Common myeloid progenitor, CD34-positive (primary cell): ENCODE data around the gene GMPR.

Experiments used
- CTCF ChIA-PET: fragments of 350-600 bp; sonication (Branson Sonifier 250); formaldehyde crosslinking; loops from one replicate; lab custom pipeline; 2021; ENCODE audit warnings: antibody characterized with exemption; lab: Charles Lee
- POLR2A ChIA-PET: fragments of 350-600 bp; sonication (Branson Sonifier 250); formaldehyde crosslinking; loops from one replicate; lab custom pipeline; 2021; ENCODE audit warnings: antibody characterized with exemption; lab: Charles Lee
- DNase-seq, 3 donors: peaks; one replicate each; pipeline versions ENCODE4 v3.0.0 to v3.0.0-alpha.2; 2013
- H3K27ac ChIP-seq, 2 experiments: 1 replicate in 1 of 2; 2 replicates in 1 of 2; pipeline ENCODE4 v1.7.0; 2013; ENCODE audit warnings: inconsistent platforms in 2 of 2, low read length in 2 of 2, mild to moderate bottlenecking in 2 of 2, low read depth in 1 of 2, moderate library complexity in 1 of 2; ENCODE audit not compliant: severe bottlenecking in 2 of 2, insufficient read depth in 1 of 2, poor library complexity in 1 of 2
- H3K27me3 ChIP-seq, 5 experiments: replicated peaks in 2 of 5; 1 replicate in 3 of 5; 2 replicates in 2 of 5; pipeline versions ENCODE4 v1.6.1 to v1.7.0; 2013; ENCODE audit warnings: low read length in 4 of 5, mild to moderate bottlenecking in 2 of 5, moderate library complexity in 2 of 5, inconsistent platforms in 1 of 5; ENCODE audit not compliant: insufficient read depth in 5 of 5, control insufficient read depth in 4 of 5
- H3K36me3 ChIP-seq, 4 experiments: 1 replicate in 2 of 4; 2 replicates in 2 of 4; pipeline versions ENCODE4 v1.6.1 to v1.7.0; 2013; ENCODE audit warnings: low read length in 3 of 4, control low read depth in 1 of 4, mild to moderate bottlenecking in 1 of 4; ENCODE audit not compliant: control insufficient read depth in 4 of 4, insufficient read depth in 4 of 4
- H3K4me1 ChIP-seq, 4 experiments: 1 replicate in 3 of 4; 2 replicates in 1 of 4; pipeline versions ENCODE4 v1.6.1 to v1.7.1; 2013; ENCODE audit warnings: low read length in 3 of 4, mild to moderate bottlenecking in 3 of 4, control low read depth in 1 of 4, inconsistent platforms in 1 of 4, moderate library complexity in 1 of 4; ENCODE audit not compliant: control insufficient read depth in 4 of 4, insufficient read depth in 4 of 4; ENCODE audit errors: control extremely low read depth in 1 of 4
- H3K4me3 ChIP-seq, 7 experiments: 1 replicate in 4 of 7; 2 replicates in 3 of 7; pipeline versions ENCODE4 v1.5.1 to v1.7.0; 2013; ENCODE audit warnings: mild to moderate bottlenecking in 7 of 7, low read length in 6 of 7, moderate library complexity in 6 of 7, inconsistent platforms in 2 of 7, low read depth in 2 of 7, control low read depth in 1 of 7; ENCODE audit not compliant: insufficient read depth in 4 of 7, control insufficient read depth in 1 of 7; ENCODE audit errors: extremely low read depth in 1 of 7
- H3K9me3 ChIP-seq, 5 experiments: 1 replicate in 4 of 5; 2 replicates in 1 of 5; pipeline versions ENCODE4 v1.6.1 to v1.7.1; 2013; ENCODE audit warnings: low read length in 4 of 5, mild to moderate bottlenecking in 2 of 5, inconsistent platforms in 1 of 5, low read depth in 1 of 5, moderate library complexity in 1 of 5; ENCODE audit not compliant: control insufficient read depth in 4 of 5, insufficient read depth in 2 of 5; ENCODE audit errors: control extremely low read depth in 1 of 5
- WGBS: methylation state at CpG from one replicate; pipeline ENCODE4 v1.1.5; 2013; ENCODE audit not compliant: insufficient coverage; 5-methylcytosine and 5-hydroxymethylcytosine counted together

GMPR gene

DNA sequence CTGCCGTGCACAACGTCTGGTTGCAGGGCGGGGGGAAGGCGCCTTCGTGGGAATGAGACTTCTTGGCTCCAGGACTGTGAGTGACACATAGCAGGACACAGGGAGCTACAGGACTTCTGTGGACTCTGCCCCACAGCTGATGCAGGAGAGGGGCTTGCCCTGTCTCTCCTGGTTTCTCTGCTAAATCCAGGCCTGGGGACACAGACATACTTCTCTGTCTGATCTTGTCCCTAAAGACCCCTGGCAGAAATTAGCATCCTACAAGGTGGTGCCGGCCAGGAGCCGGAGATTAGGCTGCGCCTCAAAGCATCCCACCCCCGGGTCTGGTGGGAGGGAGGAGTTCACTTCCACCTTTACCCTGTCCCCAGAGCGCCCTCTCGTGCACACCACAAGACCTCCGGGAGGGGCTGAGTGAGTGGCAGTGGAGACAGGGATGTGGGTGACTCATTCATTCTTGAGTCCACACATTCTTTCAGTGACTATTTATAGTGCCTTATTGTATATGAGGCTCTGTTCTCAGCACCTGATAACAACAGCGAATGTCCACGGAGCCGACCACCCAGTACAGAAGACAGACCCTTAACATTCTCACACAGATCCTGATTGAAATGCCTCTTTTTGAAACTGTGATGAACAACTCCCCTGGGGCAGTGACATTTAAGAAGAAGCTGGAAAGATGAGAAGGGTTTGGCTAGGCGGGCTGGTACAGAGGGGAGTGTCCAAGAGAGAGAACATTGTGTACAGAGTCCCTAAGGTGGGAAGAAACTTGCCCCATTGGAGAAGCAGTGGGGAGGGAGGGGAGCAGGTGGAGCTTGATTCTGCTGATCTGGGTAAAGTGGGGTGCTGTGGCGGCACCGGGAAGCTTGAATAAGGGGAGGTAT, 39.0 kb downstream of the GMPR start:
- Histone ChIP-seq H3K36me3 (peaks cover 0 to 37% (median 23%) of the 10 kb centered on the region in 4 experiments), H3K27ac (no peak overlapping the region), H3K9me3 (no peaks in the 10 kb centered on the region), H3K4me1 (peaks cover 1 to 7% (median 3%) of the 10 kb centered on the region in 4 experiments), H3K4me3 (no peak overlapping the region), H3K27me3 (no peaks in the 10 kb centered on the region)
- peak; percentile 42 to 89 (median 84) for DNase-seq
- ChIA-PET POLR2A (interaction anchor here (0.6 kb wide), 1 partner anchor 37 kb away, joined by 4 read pairs; no protein-coding TSS in a partner anchor), CTCF (interaction anchor here (1.0 to 2.9 kb wide), 4 partner anchors 11 to 41 kb away, joined by 3 to 16 read pairs (median 4); partner anchors contain the start of gene GMPR)
- WGBS: 97% methylated on average over 8 of the region's 18 CpGs

DNA sequence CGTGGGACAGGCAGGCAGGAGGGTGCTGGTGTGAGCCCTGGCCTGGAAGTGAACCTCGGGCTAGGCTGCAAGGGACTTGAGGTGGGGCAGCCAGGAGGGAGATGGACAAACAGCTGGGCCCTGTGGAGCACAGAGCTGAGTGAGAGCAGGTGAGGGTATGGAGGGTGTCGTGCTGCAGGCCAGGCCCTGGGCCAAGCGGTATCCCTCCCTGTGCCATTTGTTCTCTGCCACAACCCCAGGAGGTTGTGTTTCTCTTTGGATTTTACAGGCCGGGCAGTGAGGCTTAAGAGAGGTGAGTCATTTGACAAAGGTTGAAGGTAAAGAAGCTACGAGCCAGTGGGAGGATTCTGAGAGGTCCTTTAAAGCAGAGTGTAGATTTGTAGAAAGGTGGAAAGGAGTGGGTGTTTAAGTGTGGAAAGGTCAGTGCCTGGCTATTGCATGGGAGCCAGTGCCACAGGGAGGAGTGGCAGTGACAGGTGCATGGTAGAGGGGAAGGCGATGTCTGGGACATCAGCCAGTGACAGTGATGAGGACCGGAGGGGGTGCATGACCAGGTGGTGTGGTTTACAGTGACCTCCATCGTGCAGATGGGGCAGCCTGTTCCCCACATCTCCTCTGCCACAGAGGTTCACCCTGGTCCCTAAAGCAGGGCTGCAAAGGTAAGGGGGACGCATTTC, 39.8 kb downstream of the GMPR start:
- H3K27me3 ChIP-seq: no peaks in the 10 kb centered on the region
- POLR2A ChIA-PET: interaction anchor here (0.6 kb wide), 1 partner anchor 36 kb away, joined by 4 read pairs; no protein-coding TSS in a partner anchor
- H3K9me3 ChIP-seq: no peaks in the 10 kb centered on the region
- no peak for DNase-seq
- H3K36me3 ChIP-seq: peaks cover 0 to 37% (median 23%) of the 10 kb centered on the region in 4 experiments
- CTCF ChIA-PET: interaction anchor here (1.0 to 2.9 kb wide), 2 partner anchors 12 to 42 kb away, joined by 4 to 16 read pairs; no protein-coding TSS in a partner anchor
- peaks cover 0 to 3% (median 2%) of the 10 kb centered on the region in 4 experiments for H3K4me1 ChIP-seq
- WGBS: 100% methylated on average over 8 of the region's 10 CpGs
- no peak overlapping the region for H3K27ac ChIP-seq
- no peak overlapping the region for H3K4me3 ChIP-seq

DNA sequence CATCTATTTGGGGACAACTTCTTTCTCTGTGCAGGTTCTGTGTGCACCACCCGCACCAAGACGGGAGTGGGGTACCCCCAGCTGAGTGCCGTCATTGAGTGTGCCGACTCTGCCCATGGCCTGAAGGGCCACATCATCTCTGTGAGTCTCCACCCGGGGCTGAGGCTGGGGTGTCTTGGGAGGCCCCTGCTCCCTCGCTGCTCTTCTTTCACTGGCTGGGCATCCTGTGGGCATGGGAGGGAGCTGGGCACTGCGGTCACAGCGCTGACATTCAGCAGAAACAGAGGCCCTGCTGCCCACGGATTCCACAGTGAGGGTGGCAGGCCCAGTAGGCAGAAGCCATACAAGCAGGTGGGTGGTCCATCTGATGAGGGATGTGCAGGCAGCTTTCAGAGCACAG, 40.4 kb downstream of the GMPR start:
- no peak for DNase-seq
- no peaks in the 10 kb centered on the region for H3K27me3 ChIP-seq
- no peaks in the 10 kb centered on the region for H3K4me1 ChIP-seq
- H3K9me3 ChIP-seq: no peaks in the 10 kb centered on the region
- CTCF ChIA-PET: interaction anchor here (0.7 kb wide), 1 partner anchor 11 kb away, joined by 3 read pairs; no protein-coding TSS in a partner anchor
- WGBS: 99% methylated on average over 9 of the region's 9 CpGs
- no peak overlapping the region for H3K27ac ChIP-seq
- no peak overlapping the region for H3K4me3 ChIP-seq
- peaks cover 0 to 37% (median 25%) of the 10 kb centered on the region in 4 experiments for H3K36me3 ChIP-seq
- POLR2A ChIA-PET: no interaction called here

DNA sequence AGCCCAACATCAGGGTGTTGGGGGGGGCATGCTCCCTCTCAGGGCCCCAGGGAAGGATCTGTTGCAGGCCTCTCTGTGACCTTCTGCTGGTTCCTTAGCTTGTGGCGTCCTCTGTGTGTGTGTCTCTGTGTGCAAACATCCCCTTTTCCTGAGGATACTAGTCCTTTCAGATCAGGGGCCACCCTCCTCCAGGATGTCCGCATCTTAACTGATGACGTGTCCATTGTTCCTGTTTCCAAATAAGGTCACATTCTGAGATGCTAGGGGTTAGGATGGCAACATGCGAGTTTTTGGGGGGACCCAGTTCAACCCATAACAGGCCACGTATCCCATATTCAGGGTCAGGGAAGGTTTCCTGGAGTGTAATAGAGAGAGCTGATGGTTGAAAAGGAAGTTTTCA, 40.9 kb downstream of the GMPR start:
- peaks cover 0 to 37% (median 24%) of the 10 kb centered on the region in 4 experiments for H3K36me3 ChIP-seq
- no peak overlapping the region for H3K4me3 ChIP-seq
- WGBS: 95% methylated on average over 4 of the region's 5 CpGs
- POLR2A ChIA-PET: no interaction called here
- H3K4me1 ChIP-seq: no peaks in the 10 kb centered on the region
- H3K27me3 ChIP-seq: no peaks in the 10 kb centered on the region
- no peak for DNase-seq
- no peak overlapping the region for H3K27ac ChIP-seq
- no peaks in the 10 kb centered on the region for H3K9me3 ChIP-seq
- CTCF ChIA-PET: interaction anchor here (0.7 kb wide), 1 partner anchor 10 kb away, joined by 3 read pairs; no protein-coding TSS in a partner anchor

DNA sequence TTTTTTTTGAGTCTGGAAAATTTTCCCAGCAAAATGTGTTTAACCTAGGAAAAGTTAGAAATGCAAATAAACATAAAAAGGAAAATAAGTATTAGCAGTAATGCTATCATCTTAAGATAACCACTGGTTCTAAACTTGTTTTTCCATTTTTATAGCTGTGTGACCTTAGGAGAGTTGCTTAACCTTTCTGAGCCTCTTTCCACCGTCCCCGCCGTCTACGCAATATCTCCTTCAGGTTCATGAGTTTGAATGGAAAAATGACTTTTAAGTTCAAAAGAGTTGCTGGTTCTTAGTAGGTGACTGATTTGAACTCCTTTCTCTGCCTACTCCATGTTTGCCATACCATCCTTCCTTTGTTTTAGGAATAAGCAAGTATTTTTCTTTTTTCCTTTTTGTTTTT, 44.0 kb downstream of the GMPR start:
- peaks cover 0 to 29% (median 18%) of the 10 kb centered on the region in 4 experiments for H3K36me3 ChIP-seq
- H3K4me3 ChIP-seq: no peak overlapping the region
- DNase-seq: no peak
- no peaks in the 10 kb centered on the region for H3K9me3 ChIP-seq
- no peaks in the 10 kb centered on the region for H3K27me3 ChIP-seq
- no CpG with 5 or more reads among the region's 4 CpGs for WGBS
- H3K27ac ChIP-seq: no peak overlapping the region
- CTCF ChIA-PET: no interaction called here
- no peaks in the 10 kb centered on the region for H3K4me1 ChIP-seq
- POLR2A ChIA-PET: no interaction called here

DNA sequence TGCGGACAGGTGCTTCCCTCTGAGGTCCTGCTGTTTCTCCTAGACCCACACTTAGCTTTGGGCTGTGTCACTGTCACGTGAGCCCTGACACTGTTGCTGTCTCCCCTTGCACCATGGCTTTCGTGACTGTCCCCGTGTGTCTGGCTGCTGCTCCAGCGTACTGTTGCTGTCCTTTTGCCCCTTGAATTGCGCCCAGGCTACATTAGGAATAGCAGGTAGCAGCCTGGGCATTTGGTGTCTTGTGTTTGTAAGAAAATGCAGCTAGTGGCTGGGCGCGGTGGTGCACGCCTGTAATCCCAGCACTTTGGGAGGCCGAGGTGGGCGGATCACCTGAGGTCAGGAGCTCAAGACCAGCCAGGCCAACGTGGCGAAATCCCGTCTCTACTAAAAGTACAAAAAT, 46.1 kb downstream of the GMPR start:
- H3K9me3 ChIP-seq: no peaks in the 10 kb centered on the region
- CTCF ChIA-PET: interaction anchor here (0.6 to 2.7 kb wide), 4 partner anchors 15 to 575 kb away, joined by 3 to 8 read pairs (median 3); no protein-coding TSS in a partner anchor
- DNase-seq: no peak
- H3K4me3 ChIP-seq: no peak overlapping the region
- WGBS: 96% methylated on average over 9 of the region's 14 CpGs
- no peaks in the 10 kb centered on the region for H3K4me1 ChIP-seq
- H3K27ac ChIP-seq: no peak overlapping the region
- H3K36me3 ChIP-seq: peaks cover 0 to 17% (median 7%) of the 10 kb centered on the region in 4 experiments
- POLR2A ChIA-PET: no interaction called here
- H3K27me3 ChIP-seq: no peaks in the 10 kb centered on the region
